Stimulated activated CD4-positive, alpha-beta T cell treated with anti-CD3 and anti-CD28 coated beads, Interleukin-15, amount 100 ng/mL, for 1 hour (primary cell): ENCODE results near the gene SLC25A17.
"Not testable (repeated sequence)": the region's sequence is repeated elsewhere in the genome, so short reads cannot be mapped to it uniquely, and the experiment has no call there.

Source experiments
- DNase-seq, 2 donors: peaks; one replicate each; pipeline ENCODE4 v3.0.0-alpha.2; 2020; ENCODE audit warnings: low read depth in 1 of 2, low spot score in 1 of 2

The SLC25A17 gene

DNA sequence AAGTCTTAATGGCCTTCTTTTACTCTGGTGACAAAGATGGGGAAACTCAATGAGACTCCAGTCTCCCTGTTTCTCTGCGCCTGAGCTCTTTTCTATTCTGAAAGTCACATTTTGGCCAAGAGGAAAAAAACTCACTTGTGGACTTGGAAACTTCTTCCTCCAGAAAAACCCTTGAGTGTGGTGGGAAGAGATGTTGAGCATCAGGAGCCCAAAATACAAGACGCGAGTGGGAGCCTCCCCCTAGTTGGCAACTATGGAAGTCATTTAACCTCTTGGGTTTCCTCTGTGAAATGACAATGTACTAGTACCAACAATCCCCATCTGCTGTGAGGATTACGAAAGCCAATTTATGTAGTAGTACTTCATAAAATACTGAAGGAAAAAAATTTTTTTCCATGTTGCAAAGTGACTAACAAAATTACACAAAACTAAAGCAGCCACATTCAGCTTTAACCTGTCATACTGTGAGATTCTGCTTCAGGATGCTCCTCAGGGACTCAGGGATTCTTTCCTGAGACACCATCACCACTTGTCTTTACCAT is 524 bp upstream of the SLC25A17 start:
- DNase-seq: no peak

DNA sequence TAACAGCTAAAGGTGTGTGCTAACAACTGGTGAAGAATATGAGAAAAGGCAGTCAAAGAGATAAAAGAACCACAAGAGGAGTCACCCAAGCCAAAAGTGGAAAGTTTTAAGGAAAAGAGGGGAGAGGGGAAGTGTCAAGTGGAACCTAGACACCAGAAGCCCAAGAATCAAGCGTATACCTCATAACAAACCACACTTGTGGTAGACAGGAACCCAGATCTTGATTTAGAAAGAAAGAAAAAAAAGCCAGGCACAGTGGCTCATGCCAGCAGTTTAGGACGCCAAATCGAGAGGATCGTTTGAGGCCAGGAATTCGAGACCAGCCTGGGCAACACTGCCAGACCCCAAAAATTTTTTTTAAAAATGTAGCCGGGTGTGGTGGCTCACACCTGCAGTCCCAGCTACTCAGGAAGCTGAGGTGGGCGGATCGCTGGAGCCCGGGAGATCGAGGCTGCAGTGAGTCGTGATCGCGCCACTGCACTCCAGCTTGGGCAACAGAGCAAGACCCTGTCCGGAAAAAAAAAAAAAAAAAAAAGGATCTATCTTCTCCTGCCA is 877 bp downstream of the SLC25A17 start:
- DNase-seq: no peak

DNA sequence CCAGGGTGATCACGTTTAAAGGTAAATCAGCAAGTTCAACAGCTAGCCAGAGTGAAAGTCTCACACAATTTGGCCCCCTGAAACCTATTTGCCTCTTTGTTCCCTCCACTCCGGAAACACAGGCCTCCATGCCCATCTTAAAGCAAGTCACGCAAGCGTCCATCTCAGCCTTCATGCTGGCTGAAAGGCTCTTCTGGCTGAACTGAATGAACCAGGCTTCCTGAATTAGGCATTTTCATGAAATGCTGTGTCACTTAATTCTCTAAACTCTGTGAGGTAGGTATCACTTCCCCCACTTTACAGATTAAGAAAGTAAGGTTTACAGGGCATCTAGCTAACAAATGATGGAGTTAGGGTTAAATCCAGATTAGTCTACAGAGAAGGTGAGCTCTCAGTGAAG is 1.4 kb downstream of the SLC25A17 start:
- DNase-seq: no peak

GRCh38 chr22:40813912-40814315 is 5.2 kb downstream of the SLC25A17 start:
- no peak for DNase-seq

GRCh38 chr22:40808018-40808841 is 10.9 kb downstream of the SLC25A17 start:
- no peak for DNase-seq

DNA sequence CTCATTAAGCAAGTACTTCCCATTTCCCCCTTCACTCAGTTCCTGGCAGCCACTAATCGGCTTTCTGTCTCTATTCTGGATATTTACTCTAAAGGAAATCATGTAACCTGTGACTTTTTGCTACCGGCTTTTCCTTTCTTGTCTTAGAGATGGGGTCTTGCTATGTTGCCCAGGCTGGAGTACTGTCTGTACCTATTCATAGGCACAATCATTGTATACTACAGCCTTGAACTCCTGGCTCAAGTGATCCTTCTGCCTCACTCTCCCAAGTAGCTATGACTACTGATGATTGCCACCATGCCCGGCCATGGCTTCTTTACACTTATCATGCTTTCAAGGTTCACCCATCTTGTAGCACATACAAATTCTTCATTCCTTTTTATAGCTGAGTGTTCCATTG is 12.4 kb downstream of the SLC25A17 start:
- DNase-seq: no peak

DNA sequence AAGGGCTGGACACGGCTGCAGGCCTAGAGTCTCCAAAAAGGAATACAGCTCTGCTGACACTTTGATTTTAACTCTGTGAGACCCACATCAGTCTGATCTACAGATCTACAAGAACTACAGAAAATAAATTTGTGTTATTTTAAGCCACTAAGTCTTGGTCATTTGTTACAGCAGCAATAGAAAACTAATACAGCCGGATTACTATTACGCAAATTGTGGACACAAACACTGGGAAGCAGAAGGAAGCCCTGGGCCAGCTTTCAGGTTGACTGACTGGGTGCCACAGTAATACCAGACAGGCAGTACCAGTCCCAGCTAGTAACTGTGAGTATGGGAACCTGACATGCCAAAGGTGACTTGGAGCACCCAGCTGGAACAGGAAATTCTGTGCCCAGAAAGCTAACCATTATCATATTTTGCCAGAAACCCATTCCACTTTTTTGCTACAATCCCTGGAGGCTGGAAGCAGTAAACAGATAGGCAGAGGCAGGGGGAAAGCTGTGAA is 13.4 kb downstream of the SLC25A17 start:
- no peak for DNase-seq

GRCh38 chr22:40805239-40805638 is 13.9 kb downstream of the SLC25A17 start:
- DNase-seq: no peak

- no peak for DNase-seq
Measured at GRCh38 chr22:40803321-40803720, 15.8 kb downstream of the SLC25A17 start.

DNA sequence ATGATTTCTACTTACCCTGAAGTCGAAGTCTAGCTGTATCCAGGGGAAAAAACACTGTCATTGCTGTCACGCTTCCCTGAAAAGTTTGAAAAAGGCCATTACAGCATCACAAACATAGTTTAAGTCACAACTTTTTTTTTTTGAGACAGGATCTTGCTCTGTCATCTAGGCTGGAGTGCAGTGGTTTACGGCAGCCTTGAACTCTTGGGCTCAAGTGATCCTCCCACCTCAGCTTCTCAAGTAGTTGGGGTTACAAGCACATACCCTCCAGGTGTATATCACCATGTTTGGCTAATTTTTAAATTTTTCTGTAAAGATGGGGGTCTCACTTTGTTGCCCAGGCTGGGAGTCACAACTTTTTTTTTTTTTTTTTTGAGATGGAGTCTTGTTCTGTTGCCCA is 20.1 kb downstream of the SLC25A17 start:
- DNase-seq: no peak

DNA sequence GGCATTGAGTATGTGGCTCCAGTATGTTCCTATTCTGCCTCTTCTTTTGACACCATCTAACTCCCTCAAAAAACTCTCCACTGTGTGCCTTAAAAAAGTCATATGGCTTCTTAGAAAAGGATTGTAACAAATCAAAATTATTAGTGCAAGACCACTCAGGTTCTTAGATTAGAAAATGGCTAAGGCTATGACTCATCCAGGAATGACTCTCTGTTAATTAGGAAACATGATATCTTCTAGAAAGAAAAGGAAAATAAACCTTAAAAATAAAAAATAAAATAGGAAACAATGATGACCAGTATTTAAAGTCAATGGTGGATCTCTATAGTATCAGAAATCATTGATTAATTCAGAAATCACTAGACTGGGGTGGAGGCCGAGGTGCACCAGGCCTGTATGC is 21.7 kb downstream of the SLC25A17 start:
- DNase-seq: no peak

DNA sequence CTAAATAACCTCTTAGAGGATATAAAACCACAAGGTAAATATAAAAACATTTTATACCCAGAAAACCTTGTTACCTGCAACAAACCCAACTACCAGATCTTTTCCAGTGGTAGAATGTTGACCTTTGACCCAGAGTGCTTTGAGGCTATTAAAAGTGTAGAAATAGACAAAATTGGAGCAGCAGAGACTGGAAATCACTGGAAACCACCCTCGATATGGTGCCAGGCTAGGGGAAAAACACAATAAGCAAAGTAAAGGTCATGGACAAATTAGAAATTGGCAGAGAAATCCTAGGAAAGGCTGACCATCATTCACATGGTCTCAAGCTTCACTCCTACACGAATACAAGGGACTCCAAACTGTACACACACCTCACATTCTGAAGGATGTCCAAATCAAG is 26.7 kb downstream of the SLC25A17 start:
- no peak for DNase-seq

- DNase-seq: no peak
Measured at GRCh38 chr22:40791241-40791640, 27.9 kb downstream of the SLC25A17 start.

DNA sequence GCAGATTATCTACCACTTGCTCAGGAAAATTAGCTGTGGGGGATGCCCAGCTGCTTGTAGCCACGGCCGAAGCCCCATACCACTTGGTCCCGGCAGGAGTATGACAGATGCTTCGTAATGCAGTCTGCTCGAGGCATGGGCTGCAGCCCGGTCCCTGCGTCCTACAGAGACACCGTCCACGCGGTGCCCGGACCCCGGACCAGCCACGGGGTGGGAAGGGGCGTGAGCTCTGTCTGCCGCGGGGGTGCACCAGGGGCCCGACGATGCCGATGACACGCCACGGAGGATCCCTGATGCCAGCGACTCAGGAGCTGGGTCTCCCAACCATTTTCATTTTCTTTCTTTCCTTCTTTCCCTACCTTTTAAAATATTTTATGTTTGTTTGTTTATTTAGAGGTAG is 30.0 kb downstream of the SLC25A17 start:
- no peak for DNase-seq

GRCh38 chr22:40782521-40782920 is 36.6 kb downstream of the SLC25A17 start:
- DNase-seq: no peak

GRCh38 chr22:40781749-40782148 is 37.4 kb downstream of the SLC25A17 start:
- DNase-seq: not testable (repeated sequence)

GRCh38 chr22:40769761-40770160 is 49.4 kb downstream of the SLC25A17 start:
- DNase-seq: no peak

- DNase-seq: no peak
Measured at GRCh38 chr22:40768206-40768605, 50.9 kb downstream of the SLC25A17 start.

GRCh38 chr22:40766956-40767355 is 52.2 kb downstream of the SLC25A17 start:
- DNase-seq: no peak

DNA sequence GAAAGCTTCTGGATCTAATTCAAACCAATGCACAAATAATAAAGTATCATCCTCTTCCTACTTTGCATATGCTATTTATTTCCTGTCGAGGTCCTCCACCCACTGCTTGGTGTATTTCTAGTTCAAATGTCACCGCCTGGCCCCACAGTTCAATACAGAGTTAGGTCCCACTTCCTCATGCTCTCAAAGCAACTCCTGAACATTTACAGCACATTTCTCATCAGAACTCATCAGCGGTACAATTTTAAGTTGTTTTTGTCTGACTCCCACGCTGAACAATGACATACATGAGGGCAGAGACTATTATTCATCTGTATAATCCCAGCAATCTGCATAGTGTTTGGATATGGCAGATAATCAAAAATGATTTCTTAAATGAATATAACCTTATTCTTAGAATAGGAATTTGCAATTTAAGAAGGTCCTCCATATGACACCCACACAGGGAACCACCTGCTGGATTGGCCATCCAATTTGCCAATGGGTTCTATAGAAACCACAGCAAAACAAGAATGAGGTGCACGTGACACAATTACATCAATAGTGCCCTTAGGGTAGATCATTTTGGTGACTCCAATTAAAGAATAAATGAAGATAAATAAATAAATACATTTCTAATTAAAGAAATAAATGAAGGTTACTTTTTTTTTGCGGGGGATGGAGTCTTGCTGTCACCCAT is 54.2 kb downstream of the SLC25A17 start:
- DNase-seq: no peak

DNA sequence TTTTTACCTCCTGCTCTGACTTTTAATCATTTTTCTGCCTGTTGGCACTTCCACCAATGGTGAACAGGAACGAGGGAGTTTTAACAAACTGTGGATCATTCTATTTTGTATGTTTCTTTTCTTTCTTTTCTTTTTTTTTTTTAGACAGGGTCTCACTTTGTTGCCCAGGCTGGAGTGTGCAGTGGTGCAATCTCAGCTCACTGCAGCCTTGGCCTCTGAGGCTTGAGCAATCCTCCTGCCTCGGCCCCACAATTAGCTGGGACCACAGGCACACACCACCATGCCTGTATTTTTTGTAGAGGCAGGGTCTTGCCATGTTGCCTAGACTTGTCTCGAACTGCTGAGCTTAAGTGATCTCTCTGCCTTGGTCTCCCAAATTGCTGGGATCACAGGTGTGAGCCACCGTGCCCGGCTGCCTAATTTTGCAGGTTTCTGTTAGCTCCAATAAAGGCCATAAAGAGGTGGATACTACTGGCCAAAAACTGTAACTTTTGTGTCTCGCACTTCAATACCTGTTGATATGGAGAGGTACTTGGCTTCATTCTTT is 59.8 kb downstream of the SLC25A17 start:
- DNase-seq: no peak

DNA sequence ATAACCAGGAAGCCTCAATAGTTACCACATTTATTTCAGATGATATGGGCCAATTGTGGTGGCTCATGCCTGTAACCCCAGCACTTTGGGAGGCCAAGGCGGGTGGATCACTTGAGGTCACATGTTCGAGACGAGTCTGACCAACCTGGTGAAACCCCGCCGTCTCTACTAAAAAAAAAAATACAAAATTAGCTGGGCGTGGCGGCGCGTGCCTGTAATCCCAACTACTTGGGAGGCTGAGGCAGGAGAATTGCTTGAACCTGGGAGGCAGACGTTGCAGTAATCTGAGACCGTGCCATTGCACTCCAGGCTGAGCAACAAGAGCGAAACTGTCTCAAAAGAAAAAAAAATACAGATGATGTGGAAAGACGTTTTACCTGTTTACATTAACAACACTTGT is 60.3 kb downstream of the SLC25A17 start:
- not testable (repeated sequence) for DNase-seq
